Heart left ventricle (tissue), 13 donors: ENCODE results near the gene OR2W1.

ENCODE experiments used
- POLR2A ChIP-seq, 2 donors: fragments of 450-650 bp; IDR thresholded peaks; one replicate each; pipeline ENCODE4 v1.6.1; 2017; ENCODE audit warnings: antibody characterized with exemption in 2 of 2, mild to moderate bottlenecking in 2 of 2, moderate library complexity in 2 of 2
- TF ChIP-seq, protein P1 (sequence below), 12 donors: fragments of 200-600 bp; sonication (generic) in 4 of 12; IDR thresholded peaks; one replicate each; pipeline versions ENCODE4 v1.5.0 to v1.8.0; 2018 to 2022; ENCODE audit warnings: antibody characterized with exemption in 12 of 12, mild to moderate bottlenecking in 5 of 12
- donor health status: ischemic (EF 13 %, LVEDD 7.1; RV severe dilation, severe dysfunction).
- donor health status: DM: no; HTN: yes; CAD: no.
- donor health status: DM: no; HTN: no; CAD: no.
- donor health status: ischemic (EF 25% LVEDD 6.9; RV normal size, moderate dysfunction).
- donor health status: ischemic (EF 25% LVEDD 5.7; RV mildly dilated, moderate dysfunction).
- donor health status: ischemic (EF 35%, LVEDD 5.7; RV mildly dilated, moderate dysfunction).
- donor health status: nonischemic (EF 11% LVEDD 7.7; RV severe dilation, severe dysfunction).
- donor health status: DM: yes; HTN: yes; CAD: no.
- donor health status: PGD.
- donor health status: ischemic (EF 29% LVEDD 5.4; RV normal size, mild dysfunction).
- donor health status: nonischemic (EF 23%, LVEDD 6.1; RV moderate dilation, normal function).

DNA sequence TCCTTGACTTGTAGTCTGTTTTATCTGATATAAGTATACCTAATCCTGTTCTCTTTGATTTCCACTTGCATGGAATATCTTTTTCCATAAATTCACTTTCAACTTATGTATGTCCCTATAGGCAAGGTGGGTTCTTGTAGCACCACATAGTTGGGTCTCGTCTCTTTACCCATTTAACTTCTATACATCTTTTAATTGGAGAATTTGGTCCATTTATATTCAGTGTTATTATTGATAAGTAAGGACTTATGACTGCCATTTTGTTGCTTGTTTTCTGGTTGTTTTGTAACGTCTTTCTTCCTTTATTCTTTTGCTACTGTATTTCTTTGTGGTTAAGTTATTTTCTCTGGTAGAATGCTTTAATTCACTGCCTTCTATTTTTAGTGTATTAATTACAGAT lies 25.3 kb downstream of the OR2W1 start:
- TF ChIP-seq, protein P1, sequence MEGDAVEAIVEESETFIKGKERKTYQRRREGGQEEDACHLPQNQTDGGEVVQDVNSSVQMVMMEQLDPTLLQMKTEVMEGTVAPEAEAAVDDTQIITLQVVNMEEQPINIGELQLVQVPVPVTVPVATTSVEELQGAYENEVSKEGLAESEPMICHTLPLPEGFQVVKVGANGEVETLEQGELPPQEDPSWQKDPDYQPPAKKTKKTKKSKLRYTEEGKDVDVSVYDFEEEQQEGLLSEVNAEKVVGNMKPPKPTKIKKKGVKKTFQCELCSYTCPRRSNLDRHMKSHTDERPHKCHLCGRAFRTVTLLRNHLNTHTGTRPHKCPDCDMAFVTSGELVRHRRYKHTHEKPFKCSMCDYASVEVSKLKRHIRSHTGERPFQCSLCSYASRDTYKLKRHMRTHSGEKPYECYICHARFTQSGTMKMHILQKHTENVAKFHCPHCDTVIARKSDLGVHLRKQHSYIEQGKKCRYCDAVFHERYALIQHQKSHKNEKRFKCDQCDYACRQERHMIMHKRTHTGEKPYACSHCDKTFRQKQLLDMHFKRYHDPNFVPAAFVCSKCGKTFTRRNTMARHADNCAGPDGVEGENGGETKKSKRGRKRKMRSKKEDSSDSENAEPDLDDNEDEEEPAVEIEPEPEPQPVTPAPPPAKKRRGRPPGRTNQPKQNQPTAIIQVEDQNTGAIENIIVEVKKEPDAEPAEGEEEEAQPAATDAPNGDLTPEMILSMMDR (IDR thresholded peaks at IDR 0.05): no peak
- no peak for TF ChIP-seq POLR2A (IDR thresholded peaks at IDR 0.05)
